Trophoblast cell (in vitro differentiated cells and primary cell): ENCODE results near the gene CYP4F11.

Source experiments
- DNase-seq, 2 donors: peaks; one replicate each; pipeline ENCODE4 v3.0.0-alpha.2; 2016
- H2AFZ ChIP-seq: 2 replicates; pipeline ENCODE4 v1.6.1; 2013; ENCODE audit warnings: low read length, moderate library complexity, mild to moderate bottlenecking; ENCODE audit not compliant: insufficient read depth, poor library complexity
- H2AK5ac ChIP-seq: 2 replicates; pipeline ENCODE4 v1.6.1; 2013; ENCODE audit warnings: mild to moderate bottlenecking, low read length
- H2BK120ac ChIP-seq: 2 replicates; pipeline ENCODE4 v1.6.1; 2013; ENCODE audit warnings: low read length, mild to moderate bottlenecking, moderate library complexity; ENCODE audit not compliant: insufficient read depth, poor library complexity
- H2BK12ac ChIP-seq: 2 replicates; pipeline ENCODE4 v1.6.1; 2013; ENCODE audit warnings: mild to moderate bottlenecking, low read length, moderate library complexity
- H2BK5ac ChIP-seq: 2 replicates; pipeline ENCODE4 v1.6.1; 2013; ENCODE audit warnings: low read length, low read depth, moderate library complexity, mild to moderate bottlenecking; ENCODE audit not compliant: poor library complexity
- H3K14ac ChIP-seq: 2 replicates; pipeline ENCODE4 v1.6.1; 2013; ENCODE audit warnings: mild to moderate bottlenecking, low read length
- H3K18ac ChIP-seq: 2 replicates; pipeline ENCODE4 v1.6.1; 2013; ENCODE audit warnings: mild to moderate bottlenecking, low read length
- H3K23ac ChIP-seq: 2 replicates; pipeline ENCODE4 v1.6.1; 2013; ENCODE audit warnings: low read length
- H3K27ac ChIP-seq: 2 replicates; pipeline ENCODE4 v1.5.1; 2013; ENCODE audit warnings: low read depth, mild to moderate bottlenecking, inconsistent platforms, low read length, moderate library complexity
- H3K27me3 ChIP-seq: 2 replicates; pipeline ENCODE4 v1.6.1; 2013; ENCODE audit warnings: inconsistent platforms, mild to moderate bottlenecking, low read length, moderate library complexity; ENCODE audit not compliant: insufficient read depth
- H3K36me3 ChIP-seq, 2 experiments: 1 replicate in 1 of 2; 2 replicates in 1 of 2; pipeline ENCODE4 v1.6.1; 2013; ENCODE audit warnings: low read length in 2 of 2, mild to moderate bottlenecking in 2 of 2, moderate library complexity in 1 of 2; ENCODE audit not compliant: insufficient read depth in 2 of 2, control insufficient read depth in 1 of 2
- H3K4ac ChIP-seq: 2 replicates; pipeline ENCODE4 v1.6.1; 2013; ENCODE audit warnings: low read depth, mild to moderate bottlenecking, low read length, moderate library complexity
- H3K4me1 ChIP-seq, 2 experiments: 1 replicate in 1 of 2; 2 replicates in 1 of 2; pipeline ENCODE4 v1.6.1; 2013; ENCODE audit warnings: low read length in 2 of 2, mild to moderate bottlenecking in 2 of 2, moderate library complexity in 1 of 2; ENCODE audit not compliant: insufficient read depth in 2 of 2, control insufficient read depth in 1 of 2
- H3K4me2 ChIP-seq: 2 replicates; pipeline ENCODE4 v1.6.1; 2013; ENCODE audit warnings: inconsistent platforms, mild to moderate bottlenecking, low read length, moderate library complexity
- H3K4me3 ChIP-seq: 2 replicates; pipeline ENCODE4 v1.5.1; 2013; ENCODE audit warnings: mild to moderate bottlenecking, low read depth, low read length, inconsistent platforms
- H3K79me1 ChIP-seq: one replicate; pipeline ENCODE4 v1.6.1; 2013; ENCODE audit warnings: low read length
- H3K79me2 ChIP-seq: 2 replicates; pipeline ENCODE4 v1.6.1; 2013; ENCODE audit warnings: low read length, mild to moderate bottlenecking; ENCODE audit not compliant: control insufficient read depth, insufficient read depth, poor library complexity
- H3K9ac ChIP-seq: 2 replicates; pipeline ENCODE4 v1.6.1; 2013; ENCODE audit warnings: mild to moderate bottlenecking, low read length
- H3K9me3 ChIP-seq: 2 replicates; pipeline ENCODE4 v1.6.1; 2013; ENCODE audit warnings: low read depth, mild to moderate bottlenecking, control low read depth, inconsistent platforms, low read length; ENCODE audit not compliant: insufficient read depth
- H4K12ac ChIP-seq: 2 replicates; pipeline ENCODE4 v1.6.1; 2013; ENCODE audit warnings: low read depth, mild to moderate bottlenecking, low read length, moderate library complexity
- H4K8ac ChIP-seq: 2 replicates; pipeline ENCODE4 v1.6.1; 2013; ENCODE audit warnings: low read depth, mild to moderate bottlenecking, low read length, moderate library complexity
- H4K91ac ChIP-seq: one replicate; pipeline ENCODE4 v1.6.1; 2013; ENCODE audit warnings: low read depth, mild to moderate bottlenecking, low read length, moderate library complexity
- WGBS: extraction: QIAGEN DNeasy Blood & Tissue Kit; methylation state at CpG from one replicate; pipeline ENCODE4 v1.1.7; 2013; ENCODE audit warnings: missing lambda C conversion rate; ENCODE audit not compliant: insufficient read length, insufficient coverage; ENCODE audit errors: extremely low coverage; 5-methylcytosine and 5-hydroxymethylcytosine counted together

The CYP4F11 gene

GRCh38 chr19:15894359-15894758, 40.0 kb downstream of the CYP4F11 start:
- Histone ChIP-seq H3K23ac (no peak overlapping the region), H3K4ac (no peak overlapping the region), H3K36me3 (no peaks in the 10 kb centered on the region), H3K4me3 (no peak overlapping the region), H3K4me1 (no peaks in the 10 kb centered on the region), H3K27ac (no peak overlapping the region), H2AK5ac (no peak overlapping the region), H2BK5ac (no peak overlapping the region), H4K91ac (no peak overlapping the region), H3K18ac (no peak overlapping the region), H2AFZ (no peak overlapping the region), H2BK12ac (no peak overlapping the region), H2BK120ac (no peak overlapping the region), H3K9ac (no peak overlapping the region), H4K12ac (no peak overlapping the region), H3K14ac (no peak overlapping the region), H3K9me3 (peaks cover 55% of the 10 kb centered on the region), H4K8ac (no peak overlapping the region), H3K27me3 (no peaks in the 10 kb centered on the region), H3K4me2 (no peak overlapping the region), H3K79me2 (no peaks in the 10 kb centered on the region), H3K79me1 (no peaks in the 10 kb centered on the region)
- WGBS = no CpG with 5 or more reads among the region's 2 CpGs
- DNase-seq = no peak

- Histone ChIP-seq H3K36me3 (no peaks in the 10 kb centered on the region), H4K12ac (no peak overlapping the region), H2BK12ac (no peak overlapping the region), H3K79me2 (no peaks in the 10 kb centered on the region), H3K14ac (no peak overlapping the region), H2BK5ac (no peak overlapping the region), H2BK120ac (no peak overlapping the region), H4K91ac (no peak overlapping the region), H3K4ac (no peak overlapping the region), H3K4me2 (no peak overlapping the region), H3K27ac (no peak overlapping the region), H3K4me1 (no peaks in the 10 kb centered on the region), H2AFZ (no peak overlapping the region), H3K9ac (no peak overlapping the region), H2AK5ac (no peak overlapping the region), H3K9me3 (peaks cover 55% of the 10 kb centered on the region), H3K79me1 (no peaks in the 10 kb centered on the region), H3K18ac (no peak overlapping the region), H3K27me3 (no peaks in the 10 kb centered on the region), H3K4me3 (no peak overlapping the region), H3K23ac (no peak overlapping the region), H4K8ac (no peak overlapping the region)
- WGBS = no CpG with 5 or more reads among the region's 7 CpGs
- no peak for DNase-seq
Measured at GRCh38 chr19:15893477-15893876, 40.9 kb downstream of the CYP4F11 start.

GRCh38 chr19:15892012-15892411, 42.3 kb downstream of the CYP4F11 start:
- no CpG with 5 or more reads among the region's 6 CpGs for WGBS
- Histone ChIP-seq H3K9ac (no peak overlapping the region), H3K79me1 (no peaks in the 10 kb centered on the region), H3K4ac (no peak overlapping the region), H3K4me3 (no peak overlapping the region), H3K27ac (no peak overlapping the region), H2BK120ac (no peak overlapping the region), H3K4me2 (no peak overlapping the region), H2BK5ac (no peak overlapping the region), H3K14ac (no peak overlapping the region), H2AFZ (no peak overlapping the region), H3K36me3 (no peaks in the 10 kb centered on the region), H3K27me3 (no peaks in the 10 kb centered on the region), H2AK5ac (no peak overlapping the region), H3K9me3 (peaks cover 44% of the 10 kb centered on the region), H3K4me1 (no peaks in the 10 kb centered on the region), H2BK12ac (no peak overlapping the region), H4K91ac (no peak overlapping the region), H4K12ac (no peak overlapping the region), H3K18ac (no peak overlapping the region), H4K8ac (no peak overlapping the region), H3K23ac (no peak overlapping the region), H3K79me2 (no peaks in the 10 kb centered on the region)
- DNase-seq = no peak

- H3K4ac ChIP-seq = no peak overlapping the region
- no peak overlapping the region for H3K4me2 ChIP-seq
- no peak overlapping the region for H3K23ac ChIP-seq
- H3K18ac ChIP-seq = no peak overlapping the region
- H3K9ac ChIP-seq = no peak overlapping the region
- no peak overlapping the region for H2BK5ac ChIP-seq
- no peak overlapping the region for H2AFZ ChIP-seq
- no peaks in the 10 kb centered on the region for H3K27me3 ChIP-seq
- H4K91ac ChIP-seq = no peak overlapping the region
- no peak overlapping the region for H3K27ac ChIP-seq
- H3K79me1 ChIP-seq = no peaks in the 10 kb centered on the region
- H4K12ac ChIP-seq = no peak overlapping the region
- no CpG with 5 or more reads among the region's 6 CpGs for WGBS
- H3K4me3 ChIP-seq = no peak overlapping the region
- H3K14ac ChIP-seq = no peak overlapping the region
- no peak overlapping the region for H2AK5ac ChIP-seq
- DNase-seq = no peak
- no peaks in the 10 kb centered on the region for H3K36me3 ChIP-seq
- H2BK12ac ChIP-seq = no peak overlapping the region
- H3K9me3 ChIP-seq = peaks cover 40% of the 10 kb centered on the region
- H3K79me2 ChIP-seq = no peaks in the 10 kb centered on the region
- no peak overlapping the region for H2BK120ac ChIP-seq
- H4K8ac ChIP-seq = no peak overlapping the region
- no peaks in the 10 kb centered on the region for H3K4me1 ChIP-seq
Measured at GRCh38 chr19:15891434-15891833, 42.9 kb downstream of the CYP4F11 start.
